Measurements from ENCODE around the gene C3orf52. TPM values are rescaled to one million over a fixed set of nuclear protein-coding genes. Genes with fewer than 3 reads are reported as not detected.

Gene C3orf52
- total RNA-seq, 1 donor from 2014 or later: 24.3 TPM

DNA sequence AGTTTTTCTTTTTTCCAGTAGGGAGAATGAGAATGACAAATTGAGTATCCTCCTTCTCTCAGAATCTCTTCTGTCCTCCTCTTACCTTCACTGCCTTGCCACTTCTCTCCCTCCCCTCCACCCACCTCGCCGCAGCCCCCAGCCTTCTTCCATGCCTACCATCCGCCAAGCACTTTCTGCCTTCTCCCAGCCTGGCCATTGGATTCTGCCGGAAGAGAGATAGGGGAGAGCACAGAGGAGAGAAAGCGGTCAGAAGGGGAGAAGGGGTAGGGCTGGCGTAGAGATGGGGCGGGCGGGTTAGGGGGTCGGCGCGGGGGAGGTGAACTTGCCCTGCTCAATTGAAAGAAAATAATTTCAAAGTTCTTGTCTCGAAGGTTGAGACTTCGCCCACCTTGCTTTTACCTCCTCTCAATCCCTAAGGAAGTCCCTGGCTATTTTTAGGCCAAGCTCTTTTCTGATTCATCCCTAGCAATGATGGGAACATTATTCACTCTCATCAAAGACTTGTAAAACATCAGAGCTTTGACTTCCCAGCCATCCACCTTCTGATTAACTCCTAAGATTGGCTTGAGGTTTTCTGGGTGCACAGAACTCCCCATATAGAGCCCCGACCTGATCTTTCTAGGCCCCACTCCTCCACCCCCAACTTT lies 811 bp downstream of the C3orf52 start:
- DNase-seq (ENCODE audit: low spot score): no peak

GRCh38 chr3:112087746-112088145 lies 1.6 kb downstream of the C3orf52 start:
- DNase-seq (ENCODE audit: low spot score): no peak

GRCh38 chr3:112088944-112089343 lies 2.8 kb downstream of the C3orf52 start:
- DNase-seq (ENCODE audit: low spot score): no peak

- no peak for DNase-seq (ENCODE audit: low spot score)
These were observed 4.0 kb downstream of the C3orf52 start for GRCh38 chr3:112089956-112090886.

GRCh38 chr3:112090887-112091586 lies 4.8 kb downstream of the C3orf52 start:
- no peak for DNase-seq (ENCODE audit: low spot score)

DNA sequence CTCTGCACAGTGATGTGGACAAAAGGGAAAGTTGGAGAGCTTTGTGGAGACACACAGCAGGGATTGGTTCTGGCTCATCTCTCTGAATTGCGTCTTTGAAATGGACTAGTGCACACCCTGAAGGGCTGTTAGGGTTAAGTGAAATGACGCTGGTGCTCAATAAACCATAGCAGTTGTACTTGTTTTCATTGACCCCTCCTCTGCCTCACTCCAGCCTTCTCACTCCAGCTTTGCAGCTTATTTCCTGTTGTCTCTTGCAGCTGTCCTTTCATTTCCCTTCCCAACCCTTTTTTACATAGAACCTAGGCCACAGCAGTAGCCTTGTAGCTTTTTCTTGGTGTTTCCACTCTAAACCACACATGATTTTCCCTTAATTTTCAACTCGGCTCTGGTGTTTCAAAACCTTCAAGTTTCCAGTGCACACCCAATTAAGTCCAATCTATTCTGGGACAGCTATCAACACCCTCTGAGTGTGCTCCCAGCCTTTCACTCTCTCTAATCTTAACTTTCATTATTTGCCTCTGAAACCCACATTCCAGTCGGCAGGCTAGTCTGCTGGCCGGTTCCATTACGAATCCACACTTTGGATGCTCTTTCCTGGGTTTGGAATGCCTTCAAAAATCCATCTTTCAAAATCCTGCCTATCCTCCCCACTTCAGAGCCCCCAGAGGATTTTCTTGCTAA lies 6.4 kb downstream of the C3orf52 start:
- DNase-seq (ENCODE audit: low spot score): no peak

DNA sequence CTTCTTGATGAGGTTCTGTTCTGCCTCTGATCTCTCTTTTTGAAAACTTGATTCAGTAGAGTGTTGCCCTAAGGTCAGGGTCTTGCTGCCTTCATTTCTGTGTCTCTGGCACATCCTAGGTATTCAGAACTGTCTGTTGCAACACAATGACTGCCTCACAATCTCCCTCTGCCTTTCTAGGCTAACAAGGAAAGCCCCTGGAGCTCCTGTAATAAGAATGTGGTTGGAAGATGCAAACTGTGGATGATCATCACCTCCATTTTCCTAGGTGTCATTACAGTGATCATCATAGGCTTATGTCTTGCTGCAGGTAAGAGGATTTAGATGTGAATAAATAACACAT lies 7.0 kb downstream of the C3orf52 start:
- no peak for DNase-seq (ENCODE audit: low spot score)

- DNase-seq (ENCODE audit: low spot score): no peak
These were observed 9.5 kb downstream of the C3orf52 start for GRCh38 chr3:112095731-112096130.

GRCh38 chr3:112096176-112096575 lies 10.0 kb downstream of the C3orf52 start:
- no peak for DNase-seq (ENCODE audit: low spot score)

- DNase-seq (ENCODE audit: low spot score): peak; percentile 78
These were observed 11.2 kb downstream of the C3orf52 start for GRCh38 chr3:112097378-112097777.

GRCh38 chr3:112101916-112102315 lies 15.7 kb downstream of the C3orf52 start:
- no peak for DNase-seq (ENCODE audit: low spot score)

GRCh38 chr3:112104774-112105173 lies 18.6 kb downstream of the C3orf52 start:
- DNase-seq (ENCODE audit: low spot score): no peak

- DNase-seq (ENCODE audit: low spot score): no peak
These were observed 23.1 kb downstream of the C3orf52 start for GRCh38 chr3:112109322-112109721.

DNA sequence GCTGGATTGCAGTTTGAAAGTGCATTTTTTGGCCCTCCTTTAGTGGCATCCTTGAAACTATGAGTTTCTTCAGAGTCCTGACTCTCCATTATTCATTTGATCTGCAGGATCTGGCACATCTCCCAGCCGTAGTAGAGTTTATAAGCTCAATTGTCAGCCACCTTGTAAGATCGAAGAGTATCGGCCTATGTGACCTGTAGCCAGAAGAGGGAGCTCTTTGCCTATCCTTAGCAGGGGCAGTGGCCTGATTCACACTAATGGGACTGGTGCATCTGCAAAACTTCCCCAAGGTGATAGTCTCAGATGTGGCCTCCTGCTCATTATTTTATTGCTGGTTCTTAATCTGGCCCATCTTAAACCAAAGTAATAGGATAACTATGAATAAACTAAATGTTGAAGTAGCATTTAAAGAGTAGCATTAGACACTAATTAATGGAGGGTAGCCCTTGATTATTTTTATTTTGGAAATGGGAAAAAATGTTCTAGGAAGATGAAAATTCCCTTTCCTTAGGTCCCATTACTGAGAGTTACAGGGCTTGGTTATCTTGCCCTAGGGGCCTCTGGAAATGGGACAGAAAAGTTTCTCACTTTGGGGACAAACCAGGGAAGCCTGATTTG lies 25.7 kb downstream of the C3orf52 start:
- DNase-seq (ENCODE audit: low spot score): peak; percentile 52

DNA sequence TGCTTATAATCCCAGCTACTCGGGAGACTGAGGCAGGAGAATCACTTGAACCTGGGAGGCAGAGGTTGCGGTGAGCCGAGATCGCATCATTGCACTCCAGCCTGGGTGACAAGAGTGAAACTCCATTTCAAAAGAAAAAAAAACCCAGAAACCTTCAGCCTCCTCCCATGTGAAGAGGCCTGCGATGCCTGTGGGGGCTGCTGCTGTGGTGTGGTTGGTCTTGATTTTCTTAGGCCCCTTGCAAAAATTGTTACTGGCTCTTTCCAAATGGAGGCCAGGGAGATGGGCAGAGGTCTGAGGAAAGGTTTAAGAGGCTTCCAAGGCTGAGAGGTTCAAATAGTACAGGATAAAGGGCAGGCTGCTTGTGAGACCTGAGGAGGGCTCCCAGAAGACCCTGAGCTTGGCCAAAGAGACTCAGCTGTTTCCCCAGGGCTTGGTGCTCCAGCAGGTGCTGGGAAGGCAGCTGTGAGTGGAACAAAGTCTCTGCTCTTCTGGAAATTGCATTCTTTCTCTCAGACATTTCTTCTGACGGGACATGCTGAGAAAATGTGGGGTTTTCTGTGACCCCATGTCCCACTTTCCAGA lies 28.5 kb downstream of the C3orf52 start:
- no peak for DNase-seq (ENCODE audit: low spot score)

GRCh38 chr3:112115161-112115739 lies 29.1 kb downstream of the C3orf52 start:
- DNase-seq (ENCODE audit: low spot score): no peak

DNA sequence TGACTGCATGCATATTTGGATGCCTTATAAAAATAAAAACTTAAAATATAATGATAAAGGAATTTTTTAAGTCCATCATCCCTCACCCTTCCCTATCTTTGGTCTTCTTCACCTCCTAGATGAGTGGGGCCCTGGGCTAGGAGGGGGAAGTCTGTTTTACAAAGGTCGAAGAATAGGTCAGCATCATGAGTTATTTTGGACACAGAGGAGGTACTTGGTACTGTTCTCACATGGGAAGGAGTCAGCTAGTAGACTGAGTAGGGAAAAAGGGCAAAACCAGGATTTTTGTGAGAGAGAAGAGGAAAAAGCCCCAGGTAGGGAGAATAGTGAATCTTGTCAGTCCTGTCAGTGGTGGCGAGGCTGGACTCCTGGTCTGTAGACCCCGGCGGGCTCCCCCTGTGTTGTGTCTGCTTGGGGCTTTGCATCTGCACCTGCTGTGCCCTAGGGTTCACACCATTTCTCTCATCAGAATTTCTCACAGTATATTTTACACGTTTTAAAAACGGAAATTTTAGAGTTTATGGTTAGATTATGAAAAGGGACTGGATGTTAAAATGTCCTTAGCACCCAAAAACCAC lies 29.7 kb downstream of the C3orf52 start:
- no peak for DNase-seq (ENCODE audit: low spot score)

DNA sequence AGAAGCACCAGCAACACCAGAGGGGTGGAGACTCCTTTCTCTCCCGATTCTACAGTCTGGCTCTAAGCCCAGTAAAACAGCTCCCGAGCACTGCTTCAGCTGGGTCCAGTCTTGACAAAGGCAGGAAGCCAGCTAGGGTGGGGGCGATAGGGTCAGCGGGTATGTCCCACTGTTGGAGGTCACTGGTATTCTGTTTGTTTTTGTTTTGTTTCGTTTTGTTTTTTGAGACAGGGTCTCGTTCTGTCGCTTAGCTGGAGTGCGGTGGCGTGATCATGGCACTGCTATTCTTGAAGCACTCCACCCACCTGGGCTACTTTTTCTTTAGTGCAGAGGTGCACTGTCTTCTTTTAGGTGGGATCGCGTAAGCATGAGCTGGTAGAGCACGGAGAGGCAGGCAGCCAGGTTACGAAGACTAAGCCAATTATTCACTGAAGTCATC lies 30.6 kb downstream of the C3orf52 start:
- DNase-seq (ENCODE audit: low spot score): no peak

- no peak for DNase-seq (ENCODE audit: low spot score)
These were observed 31.2 kb downstream of the C3orf52 start for GRCh38 chr3:112117415-112117814.

DNA sequence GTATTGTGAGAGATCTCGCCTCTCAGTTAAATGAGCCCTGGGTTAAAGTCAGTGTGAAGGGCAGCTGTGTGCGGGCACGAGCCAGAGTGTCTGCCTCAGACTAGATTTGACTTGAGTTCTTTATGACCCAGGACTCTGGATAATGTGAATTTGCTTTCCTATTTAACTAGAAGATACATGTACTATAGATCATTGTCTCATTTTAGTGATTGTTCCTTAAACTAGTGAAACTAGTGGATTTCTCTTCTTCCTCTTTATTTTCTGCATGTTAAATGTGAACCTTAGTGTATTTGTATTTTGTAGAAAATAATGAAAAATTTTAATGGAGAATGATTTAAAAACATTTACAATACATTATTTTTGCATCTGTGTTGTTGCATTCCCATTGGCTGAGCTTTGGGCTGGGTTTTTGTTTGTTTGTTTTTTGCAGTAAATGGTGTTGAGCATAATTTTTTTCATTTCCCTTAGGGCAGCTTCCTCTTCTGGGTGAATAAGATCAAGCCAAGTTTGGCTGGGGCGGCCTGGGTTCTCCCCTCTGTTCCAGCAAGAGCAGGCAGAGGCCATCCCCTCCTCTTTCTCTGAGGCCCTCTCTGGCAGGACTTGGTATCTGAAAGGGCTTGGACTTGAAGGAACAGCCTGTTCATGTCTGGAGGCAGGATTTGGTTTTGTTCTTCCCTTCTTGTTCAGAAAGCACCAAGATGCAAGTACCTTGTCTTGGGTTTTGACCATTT lies 31.8 kb downstream of the C3orf52 start:
- no peak for DNase-seq (ENCODE audit: low spot score)
